ENCODE measurements around the gene SPARC.

DNA sequence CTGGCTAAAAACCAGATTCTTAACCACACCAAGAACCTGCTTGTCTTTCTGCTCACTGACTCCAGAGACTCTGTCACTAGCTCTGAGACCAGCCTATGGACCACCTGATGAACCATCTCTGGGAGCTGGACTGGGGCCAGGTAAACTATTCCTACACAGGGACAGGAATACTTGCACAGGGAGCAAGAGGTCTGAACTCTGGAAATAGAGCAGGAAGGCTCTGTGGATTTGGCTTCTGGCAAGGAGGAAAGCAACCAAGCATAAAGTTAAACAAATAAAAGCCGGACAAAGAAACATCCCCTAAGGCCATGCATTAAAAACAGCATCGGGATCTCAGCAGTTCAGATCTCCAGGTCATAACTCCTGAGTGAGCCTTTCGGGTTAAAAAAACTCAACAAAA lies 5.6 kb upstream of the SPARC start:
- TF ChIP-seq CTCF (IDR thresholded peaks at IDR 0.05) (no peak), POLR2A (IDR thresholded peaks at IDR 0.05) (no peak)

All from uterus (tissue), 2 donors.